Measurements from ENCODE around the gene RAB3C.

- TF ChIP-seq TARDBP (IDR thresholded peaks at IDR 0.05), result no peak
- TF ChIP-seq BHLHE40 (IDR thresholded peaks at IDR 0.05; ENCODE audit: borderline replicate concordance), result no peak
Observed at GRCh38 chr5:58635416-58635815, 52.5 kb downstream of the RAB3C start.

Data from HEK293T (cell line).